ENCODE data around the gene TMPRSS5.

TMPRSS5 gene

GRCh38 chr11:113670149-113670830 lies 35.8 kb downstream of the TMPRSS5 start:
- DNase-seq (ENCODE audit: low read depth, low spot score) = no peak

GRCh38 chr11:113668255-113668654 lies 37.9 kb downstream of the TMPRSS5 start:
- DNase-seq (ENCODE audit: low read depth, low spot score) = no peak

- no peak for DNase-seq (ENCODE audit: low read depth, low spot score)
Observed at GRCh38 chr11:113667801-113668200, 38.3 kb downstream of the TMPRSS5 start.

GRCh38 chr11:113666584-113666983 lies 39.5 kb downstream of the TMPRSS5 start:
- DNase-seq (ENCODE audit: low read depth, low spot score) = no peak

GRCh38 chr11:113664981-113665710 lies 41.0 kb downstream of the TMPRSS5 start:
- DNase-seq (ENCODE audit: low read depth, low spot score) = no peak

- no peak for DNase-seq (ENCODE audit: low read depth, low spot score)
Observed at GRCh38 chr11:113664069-113664980, 41.8 kb downstream of the TMPRSS5 start.

- DNase-seq (ENCODE audit: low read depth, low spot score) = no peak
Observed at GRCh38 chr11:113663567-113663966, 42.5 kb downstream of the TMPRSS5 start.

- no peak for DNase-seq (ENCODE audit: low read depth, low spot score)
Observed at GRCh38 chr11:113655771-113656170, 50.3 kb downstream of the TMPRSS5 start.

- no peak for DNase-seq (ENCODE audit: low read depth, low spot score)
Observed at GRCh38 chr11:113651023-113651422, 55.1 kb downstream of the TMPRSS5 start.

- no peak for DNase-seq (ENCODE audit: low read depth, low spot score)
Observed at GRCh38 chr11:113649311-113649710, 56.8 kb downstream of the TMPRSS5 start.

GRCh38 chr11:113647856-113648255 lies 58.3 kb downstream of the TMPRSS5 start:
- DNase-seq (ENCODE audit: low read depth, low spot score) = no peak

- no peak for DNase-seq (ENCODE audit: low read depth, low spot score)
Observed at GRCh38 chr11:113647108-113647507, 59.0 kb downstream of the TMPRSS5 start.

- DNase-seq (ENCODE audit: low read depth, low spot score) = no peak
Observed at GRCh38 chr11:113645593-113646349, 60.3 kb downstream of the TMPRSS5 start.

- no peak for DNase-seq (ENCODE audit: low read depth, low spot score)
Observed at GRCh38 chr11:113644605-113645004, 61.5 kb downstream of the TMPRSS5 start.

- no peak for DNase-seq (ENCODE audit: low read depth, low spot score)
Observed at GRCh38 chr11:113643701-113644100, 62.4 kb downstream of the TMPRSS5 start.

- DNase-seq (ENCODE audit: low read depth, low spot score) = no peak
Observed at GRCh38 chr11:113643006-113643585, 63.0 kb downstream of the TMPRSS5 start.

- no peak for DNase-seq (ENCODE audit: low read depth, low spot score)
Observed at GRCh38 chr11:113642090-113642489, 64.0 kb downstream of the TMPRSS5 start.

- no peak for DNase-seq (ENCODE audit: low read depth, low spot score)
Observed at GRCh38 chr11:113638376-113638775, 67.7 kb downstream of the TMPRSS5 start.

- no peak for DNase-seq (ENCODE audit: low read depth, low spot score)
Observed at GRCh38 chr11:113637636-113638035, 68.5 kb downstream of the TMPRSS5 start.

Measured in brain pericyte (primary cell).